ENCODE data around the gene B4GALNT2. TPM values are rescaled to one million over a fixed set of nuclear protein-coding genes. Genes with fewer than 3 reads are reported as not detected.

Gene B4GALNT2
- polyA plus RNA-seq, 2 donors, result 0.02 to 0.06 TPM

- H3K4me1 ChIP-seq (ENCODE audit: control insufficient read depth in 2 of 2, insufficient read depth in 2 of 2, low read length in 1 of 2), result no peaks in the 10 kb centered on the region
- WGBS, 2 donors, result 88 to 91% methylated on average over 3 of the region's 3 CpGs
- peaks cover 0 to 5% of the 10 kb centered on the region in 2 donors for H3K9me3 ChIP-seq (ENCODE audit: control insufficient read depth in 2 of 2, insufficient read depth in 1 of 2, low read depth in 1 of 2, low read length in 1 of 2)
- H3K36me3 ChIP-seq (ENCODE audit: control insufficient read depth in 2 of 2, insufficient read depth in 2 of 2, low read length in 1 of 2), result no peaks in the 10 kb centered on the region
- no peaks in the 10 kb centered on the region for H3K27me3 ChIP-seq (ENCODE audit: control insufficient read depth in 1 of 2, insufficient read depth in 2 of 2, low read length in 2 of 2)
- H3K4me3 ChIP-seq (ENCODE audit: low read depth in 1 of 2, low read length in 2 of 2), result no peak overlapping the region
- H3K27ac ChIP-seq (ENCODE audit: low read depth in 2 of 2, low read length in 1 of 2), result no peak overlapping the region
Measured at GRCh38 chr17:49187301-49187700, 54.7 kb downstream of the B4GALNT2 start.

GRCh38 chr17:49190932-49191331 lies 58.4 kb downstream of the B4GALNT2 start:
- Histone ChIP-seq H3K27ac (ENCODE audit: low read depth in 2 of 2, low read length in 1 of 2) (peak overlapping the region in 1 of 2 donors; percentile 45), H3K27me3 (ENCODE audit: control insufficient read depth in 1 of 2, insufficient read depth in 2 of 2, low read length in 2 of 2) (no peaks in the 10 kb centered on the region), H3K36me3 (ENCODE audit: control insufficient read depth in 2 of 2, insufficient read depth in 2 of 2, low read length in 1 of 2) (no peaks in the 10 kb centered on the region), H3K4me1 (ENCODE audit: control insufficient read depth in 2 of 2, insufficient read depth in 2 of 2, low read length in 1 of 2) (no peaks in the 10 kb centered on the region), H3K4me3 (ENCODE audit: low read depth in 1 of 2, low read length in 2 of 2) (no peak overlapping the region), H3K9me3 (ENCODE audit: control insufficient read depth in 2 of 2, insufficient read depth in 1 of 2, low read depth in 1 of 2, low read length in 1 of 2) (no peaks in the 10 kb centered on the region)
- WGBS, 2 donors, result 45 to 55% methylated on average over 4 of the region's 4 CpGs

GRCh38 chr17:49191409-49191916 lies 58.9 kb downstream of the B4GALNT2 start:
- H3K4me3 ChIP-seq (ENCODE audit: low read depth in 1 of 2, low read length in 2 of 2), result peak overlapping the region; percentile 65 to 69
- peak overlapping the region; percentile 93 to 99 for H3K27ac ChIP-seq (ENCODE audit: low read depth in 2 of 2, low read length in 1 of 2)
- no peaks in the 10 kb centered on the region for H3K4me1 ChIP-seq (ENCODE audit: control insufficient read depth in 2 of 2, insufficient read depth in 2 of 2, low read length in 1 of 2)
- H3K36me3 ChIP-seq (ENCODE audit: control insufficient read depth in 2 of 2, insufficient read depth in 2 of 2, low read length in 1 of 2), result no peaks in the 10 kb centered on the region
- H3K9me3 ChIP-seq (ENCODE audit: control insufficient read depth in 2 of 2, insufficient read depth in 1 of 2, low read depth in 1 of 2, low read length in 1 of 2), result no peaks in the 10 kb centered on the region
- H3K27me3 ChIP-seq (ENCODE audit: control insufficient read depth in 1 of 2, insufficient read depth in 2 of 2, low read length in 2 of 2), result no peaks in the 10 kb centered on the region
- WGBS, 2 donors, result 4% methylated on average over 8 of the region's 8 CpGs

GRCh38 chr17:49191917-49192741 lies 59.6 kb downstream of the B4GALNT2 start:
- Histone ChIP-seq H3K4me3 (ENCODE audit: low read depth in 1 of 2, low read length in 2 of 2) (peak overlapping the region; percentile 65 to 69), H3K36me3 (ENCODE audit: control insufficient read depth in 2 of 2, insufficient read depth in 2 of 2, low read length in 1 of 2) (no peaks in the 10 kb centered on the region), H3K9me3 (ENCODE audit: control insufficient read depth in 2 of 2, insufficient read depth in 1 of 2, low read depth in 1 of 2, low read length in 1 of 2) (no peaks in the 10 kb centered on the region), H3K4me1 (ENCODE audit: control insufficient read depth in 2 of 2, insufficient read depth in 2 of 2, low read length in 1 of 2) (no peaks in the 10 kb centered on the region), H3K27me3 (ENCODE audit: control insufficient read depth in 1 of 2, insufficient read depth in 2 of 2, low read length in 2 of 2) (no peaks in the 10 kb centered on the region), H3K27ac (ENCODE audit: low read depth in 2 of 2, low read length in 1 of 2) (peak overlapping the region; percentile 93 to 99)
- 0% methylated on average over 53 of the region's 53 CpGs for WGBS, 2 donors

- H3K27me3 ChIP-seq (ENCODE audit: control insufficient read depth in 1 of 2, insufficient read depth in 2 of 2, low read length in 2 of 2), result no peaks in the 10 kb centered on the region
- peak overlapping the region; percentile 53 to 67 for H3K27ac ChIP-seq (ENCODE audit: low read depth in 2 of 2, low read length in 1 of 2)
- H3K4me3 ChIP-seq (ENCODE audit: low read depth in 1 of 2, low read length in 2 of 2), result peak overlapping the region; percentile 4 to 65
- H3K9me3 ChIP-seq (ENCODE audit: control insufficient read depth in 2 of 2, insufficient read depth in 1 of 2, low read depth in 1 of 2, low read length in 1 of 2), result no peaks in the 10 kb centered on the region
- no peaks in the 10 kb centered on the region for H3K4me1 ChIP-seq (ENCODE audit: control insufficient read depth in 2 of 2, insufficient read depth in 2 of 2, low read length in 1 of 2)
- 5 to 7% methylated on average over 21 of the region's 21 CpGs for WGBS, 2 donors
- H3K36me3 ChIP-seq (ENCODE audit: control insufficient read depth in 2 of 2, insufficient read depth in 2 of 2, low read length in 1 of 2), result no peaks in the 10 kb centered on the region
Measured at GRCh38 chr17:49193513-49194296, 61.1 kb downstream of the B4GALNT2 start.

GRCh38 chr17:49194297-49194607 lies 61.7 kb downstream of the B4GALNT2 start:
- WGBS, 2 donors, result 41 to 46% methylated on average over 3 of the region's 3 CpGs
- Histone ChIP-seq H3K36me3 (ENCODE audit: control insufficient read depth in 2 of 2, insufficient read depth in 2 of 2, low read length in 1 of 2) (no peaks in the 10 kb centered on the region), H3K9me3 (ENCODE audit: control insufficient read depth in 2 of 2, insufficient read depth in 1 of 2, low read depth in 1 of 2, low read length in 1 of 2) (no peaks in the 10 kb centered on the region), H3K4me1 (ENCODE audit: control insufficient read depth in 2 of 2, insufficient read depth in 2 of 2, low read length in 1 of 2) (no peaks in the 10 kb centered on the region), H3K27me3 (ENCODE audit: control insufficient read depth in 1 of 2, insufficient read depth in 2 of 2, low read length in 2 of 2) (no peaks in the 10 kb centered on the region), H3K4me3 (ENCODE audit: low read depth in 1 of 2, low read length in 2 of 2) (no peak overlapping the region), H3K27ac (ENCODE audit: low read depth in 2 of 2, low read length in 1 of 2) (peak overlapping the region in 1 of 2 donors; percentile 67)

- 56 to 58% methylated on average over 4 of the region's 4 CpGs for WGBS, 2 donors
- H3K4me3 ChIP-seq (ENCODE audit: low read depth in 1 of 2, low read length in 2 of 2), result no peak overlapping the region
- H3K9me3 ChIP-seq (ENCODE audit: control insufficient read depth in 2 of 2, insufficient read depth in 1 of 2, low read depth in 1 of 2, low read length in 1 of 2), result no peaks in the 10 kb centered on the region
- no peaks in the 10 kb centered on the region for H3K36me3 ChIP-seq (ENCODE audit: control insufficient read depth in 2 of 2, insufficient read depth in 2 of 2, low read length in 1 of 2)
- no peaks in the 10 kb centered on the region for H3K4me1 ChIP-seq (ENCODE audit: control insufficient read depth in 2 of 2, insufficient read depth in 2 of 2, low read length in 1 of 2)
- no peaks in the 10 kb centered on the region for H3K27me3 ChIP-seq (ENCODE audit: control insufficient read depth in 1 of 2, insufficient read depth in 2 of 2, low read length in 2 of 2)
- H3K27ac ChIP-seq (ENCODE audit: low read depth in 2 of 2, low read length in 1 of 2), result no peak overlapping the region
Measured at GRCh38 chr17:49195751-49196150, 63.2 kb downstream of the B4GALNT2 start.

- Histone ChIP-seq H3K36me3 (ENCODE audit: control insufficient read depth in 2 of 2, insufficient read depth in 2 of 2, low read length in 1 of 2) (no peaks in the 10 kb centered on the region), H3K4me3 (ENCODE audit: low read depth in 1 of 2, low read length in 2 of 2) (no peak overlapping the region), H3K4me1 (ENCODE audit: control insufficient read depth in 2 of 2, insufficient read depth in 2 of 2, low read length in 1 of 2) (no peaks in the 10 kb centered on the region), H3K27me3 (ENCODE audit: control insufficient read depth in 1 of 2, insufficient read depth in 2 of 2, low read length in 2 of 2) (no peaks in the 10 kb centered on the region), H3K9me3 (ENCODE audit: control insufficient read depth in 2 of 2, insufficient read depth in 1 of 2, low read depth in 1 of 2, low read length in 1 of 2) (no peaks in the 10 kb centered on the region), H3K27ac (ENCODE audit: low read depth in 2 of 2, low read length in 1 of 2) (no peak overlapping the region)
- WGBS, 2 donors, result 84 to 91% methylated on average over 3 of the region's 3 CpGs
Measured at GRCh38 chr17:49196520-49196919, 64.0 kb downstream of the B4GALNT2 start.

GRCh38 chr17:49197346-49197998 lies 64.9 kb downstream of the B4GALNT2 start:
- H3K27me3 ChIP-seq (ENCODE audit: control insufficient read depth in 1 of 2, insufficient read depth in 2 of 2, low read length in 2 of 2), result no peaks in the 10 kb centered on the region
- no peaks in the 10 kb centered on the region for H3K4me1 ChIP-seq (ENCODE audit: control insufficient read depth in 2 of 2, insufficient read depth in 2 of 2, low read length in 1 of 2)
- no peaks in the 10 kb centered on the region for H3K36me3 ChIP-seq (ENCODE audit: control insufficient read depth in 2 of 2, insufficient read depth in 2 of 2, low read length in 1 of 2)
- 42 to 52% methylated on average over 5 of the region's 5 CpGs for WGBS, 2 donors
- no peak overlapping the region for H3K27ac ChIP-seq (ENCODE audit: low read depth in 2 of 2, low read length in 1 of 2)
- H3K4me3 ChIP-seq (ENCODE audit: low read depth in 1 of 2, low read length in 2 of 2), result no peak overlapping the region
- H3K9me3 ChIP-seq (ENCODE audit: control insufficient read depth in 2 of 2, insufficient read depth in 1 of 2, low read depth in 1 of 2, low read length in 1 of 2), result no peaks in the 10 kb centered on the region

All from esophagus (tissue), 2 donors.